ENCODE results near the gene SH3GL1. TPM values are rescaled to one million over a fixed set of nuclear protein-coding genes. Genes with fewer than 3 reads are reported as not detected.
A peak's percentile ranks its signal among the peaks of the same experiment; 100 is the strongest.

Gene SH3GL1
- total and polyA plus RNA-seq, 2 experiments from 2014 or later = 73.1 to 89.5 TPM

DNA sequence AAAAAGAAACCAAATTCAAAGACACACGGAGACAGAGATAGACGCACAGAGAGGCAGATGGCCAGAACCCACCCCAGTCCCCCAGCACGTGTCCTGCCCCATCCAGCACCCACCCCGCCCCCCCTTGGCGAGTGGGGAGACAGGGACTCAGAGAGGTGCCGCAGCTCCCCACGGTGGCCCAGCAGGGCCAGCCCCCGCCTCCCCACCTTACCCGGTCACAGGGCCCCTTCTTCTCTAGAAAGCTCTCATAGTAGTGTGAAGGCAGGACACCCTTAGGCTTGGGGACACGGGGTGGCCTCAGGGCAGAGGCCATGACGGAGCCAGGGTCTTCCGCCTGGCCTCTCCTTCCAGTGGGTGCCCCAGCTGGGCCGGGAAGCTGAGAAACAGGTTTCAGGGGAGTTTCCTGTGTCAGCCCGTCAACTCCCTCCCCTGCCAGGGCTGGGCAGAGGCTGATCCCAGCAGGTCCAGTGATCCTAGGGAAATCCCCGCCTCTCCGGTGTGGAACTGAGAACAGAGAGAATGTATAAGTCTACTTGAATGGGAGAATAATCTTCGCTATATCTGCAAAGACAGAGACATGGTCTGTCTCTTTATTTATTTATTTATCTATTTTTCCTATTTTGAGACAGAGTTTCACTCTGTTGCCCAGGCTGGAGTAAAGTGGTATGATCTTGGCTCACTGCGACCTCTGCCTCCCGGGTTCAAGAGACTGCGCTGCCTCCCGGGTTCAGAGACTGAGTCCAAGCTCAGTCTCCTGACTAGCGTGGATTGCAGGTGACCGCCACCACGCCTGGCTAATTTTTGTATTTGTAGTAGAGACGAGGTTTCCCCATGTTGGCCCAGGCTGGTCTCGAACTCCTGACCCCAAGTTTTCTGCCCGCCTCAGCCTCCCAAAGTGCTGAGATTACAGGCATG is 61.6 kb downstream of the SH3GL1 start, which contains the start of gene STAP2:
Gene STAP2 (minus strand): TSS at position 387 of the 915 bp plus-strand sequence. CDS start 74 bp downstream, at position 313.
- peak within 1 kb of the TSS; percentile 80; the same call in 1 of the 2 replicates for H3K27ac ChIP-seq (ENCODE audit: low read depth)
- peaks cover 13% of the 10 kb centered on the region for H3K4me1 Mint-ChIP-seq
- peak within 1 kb of the TSS; percentile 51 for H3K4me3 ChIP-seq
- H3K27ac Mint-ChIP-seq = peak within 1 kb of the TSS; percentile 40
- peak within 1 kb of the TSS; percentile 93 for H2AFZ ChIP-seq
- peaks cover 19% of the 10 kb centered on the region for H3K36me3 Mint-ChIP-seq (ENCODE audit: low read depth)
- peaks cover 2% of the 10 kb centered on the region for H3K9me3 Mint-ChIP-seq
- H3K4me2 ChIP-seq = peak within 1 kb of the TSS; percentile 75
- 0 out of 2 replicates have a peak, but pooled peaks cover 11% of the 10 kb centered on the region for H3F3A ChIP-seq (replicated peaks; ENCODE audit: low read depth)
- H3K9me2 ChIP-seq (ENCODE audit: insufficient read depth) = 0 out of 2 replicates have a peak, but pooled peaks cover 6% of the 10 kb centered on the region
- no peaks in the 10 kb centered on the region for H4K20me1 ChIP-seq (replicated peaks; ENCODE audit: insufficient read depth)
- peak within 1 kb of the TSS; percentile 72 for H3K4me3 Mint-ChIP-seq
- no peaks in the 10 kb centered on the region for H3K36me3 ChIP-seq (ENCODE audit: insufficient read depth)
- H3K4me1 ChIP-seq (ENCODE audit: insufficient read depth) = peaks cover 6% of the 10 kb centered on the region
- H3K79me2 ChIP-seq (replicated peaks; ENCODE audit: insufficient read depth) = no peaks in the 10 kb centered on the region
- ATAC-seq = peak; percentile 8
- H3K27me3 Mint-ChIP-seq (ENCODE audit: insufficient read depth, low read depth, poor library complexity) = peaks cover 15% of the 10 kb centered on the region
- peaks cover 4% of the 10 kb centered on the region; the same call in 1 of the 2 replicates for H3K27me3 ChIP-seq (ENCODE audit: insufficient read depth)
- TF ChIP-seq, protein P1, sequence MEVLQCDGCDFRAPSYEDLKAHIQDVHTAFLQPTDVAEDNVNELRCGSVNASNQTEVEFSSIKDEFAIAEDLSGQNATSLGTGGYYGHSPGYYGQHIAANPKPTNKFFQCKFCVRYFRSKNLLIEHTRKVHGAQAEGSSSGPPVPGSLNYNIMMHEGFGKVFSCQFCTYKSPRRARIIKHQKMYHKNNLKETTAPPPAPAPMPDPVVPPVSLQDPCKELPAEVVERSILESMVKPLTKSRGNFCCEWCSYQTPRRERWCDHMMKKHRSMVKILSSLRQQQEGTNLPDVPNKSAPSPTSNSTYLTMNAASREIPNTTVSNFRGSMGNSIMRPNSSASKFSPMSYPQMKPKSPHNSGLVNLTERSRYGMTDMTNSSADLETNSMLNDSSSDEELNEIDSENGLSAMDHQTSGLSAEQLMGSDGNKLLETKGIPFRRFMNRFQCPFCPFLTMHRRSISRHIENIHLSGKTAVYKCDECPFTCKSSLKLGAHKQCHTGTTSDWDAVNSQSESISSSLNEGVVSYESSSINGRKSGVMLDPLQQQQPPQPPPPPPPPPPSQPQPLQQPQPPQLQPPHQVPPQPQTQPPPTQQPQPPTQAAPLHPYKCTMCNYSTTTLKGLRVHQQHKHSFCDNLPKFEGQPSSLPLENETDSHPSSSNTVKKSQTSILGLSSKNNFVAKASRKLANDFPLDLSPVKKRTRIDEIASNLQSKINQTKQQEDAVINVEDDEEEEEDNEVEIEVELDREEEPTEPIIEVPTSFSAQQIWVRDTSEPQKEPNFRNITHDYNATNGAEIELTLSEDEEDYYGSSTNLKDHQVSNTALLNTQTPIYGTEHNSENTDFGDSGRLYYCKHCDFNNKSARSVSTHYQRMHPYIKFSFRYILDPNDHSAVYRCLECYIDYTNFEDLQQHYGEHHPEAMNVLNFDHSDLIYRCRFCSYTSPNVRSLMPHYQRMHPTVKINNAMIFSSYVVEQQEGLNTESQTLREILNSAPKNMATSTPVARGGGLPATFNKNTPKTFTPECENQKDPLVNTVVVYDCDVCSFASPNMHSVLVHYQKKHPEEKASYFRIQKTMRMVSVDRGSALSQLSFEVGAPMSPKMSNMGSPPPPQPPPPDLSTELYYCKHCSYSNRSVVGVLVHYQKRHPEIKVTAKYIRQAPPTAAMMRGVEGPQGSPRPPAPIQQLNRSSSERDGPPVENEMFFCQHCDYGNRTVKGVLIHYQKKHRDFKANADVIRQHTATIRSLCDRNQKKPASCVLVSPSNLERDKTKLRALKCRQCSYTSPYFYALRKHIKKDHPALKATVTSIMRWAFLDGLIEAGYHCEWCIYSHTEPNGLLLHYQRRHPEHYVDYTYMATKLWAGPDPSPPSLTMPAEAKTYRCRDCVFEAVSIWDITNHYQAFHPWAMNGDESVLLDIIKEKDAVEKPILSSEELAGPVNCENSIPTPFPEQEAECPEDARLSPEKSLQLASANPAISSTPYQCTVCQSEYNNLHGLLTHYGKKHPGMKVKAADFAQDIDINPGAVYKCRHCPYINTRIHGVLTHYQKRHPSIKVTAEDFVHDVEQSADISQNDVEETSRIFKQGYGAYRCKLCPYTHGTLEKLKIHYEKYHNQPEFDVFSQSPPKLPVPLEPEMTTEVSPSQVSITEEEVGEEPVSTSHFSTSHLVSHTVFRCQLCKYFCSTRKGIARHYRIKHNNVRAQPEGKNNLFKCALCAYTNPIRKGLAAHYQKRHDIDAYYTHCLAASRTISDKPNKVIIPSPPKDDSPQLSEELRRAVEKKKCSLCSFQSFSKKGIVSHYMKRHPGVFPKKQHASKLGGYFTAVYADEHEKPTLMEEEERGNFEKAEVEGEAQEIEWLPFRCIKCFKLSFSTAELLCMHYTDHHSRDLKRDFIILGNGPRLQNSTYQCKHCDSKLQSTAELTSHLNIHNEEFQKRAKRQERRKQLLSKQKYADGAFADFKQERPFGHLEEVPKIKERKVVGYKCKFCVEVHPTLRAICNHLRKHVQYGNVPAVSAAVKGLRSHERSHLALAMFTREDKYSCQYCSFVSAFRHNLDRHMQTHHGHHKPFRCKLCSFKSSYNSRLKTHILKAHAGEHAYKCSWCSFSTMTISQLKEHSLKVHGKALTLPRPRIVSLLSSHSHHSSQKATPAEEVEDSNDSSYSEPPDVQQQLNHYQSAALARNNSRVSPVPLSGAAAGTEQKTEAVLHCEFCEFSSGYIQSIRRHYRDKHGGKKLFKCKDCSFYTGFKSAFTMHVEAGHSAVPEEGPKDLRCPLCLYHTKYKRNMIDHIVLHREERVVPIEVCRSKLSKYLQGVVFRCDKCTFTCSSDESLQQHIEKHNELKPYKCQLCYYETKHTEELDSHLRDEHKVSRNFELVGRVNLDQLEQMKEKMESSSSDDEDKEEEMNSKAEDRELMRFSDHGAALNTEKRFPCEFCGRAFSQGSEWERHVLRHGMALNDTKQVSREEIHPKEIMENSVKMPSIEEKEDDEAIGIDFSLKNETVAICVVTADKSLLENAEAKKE (CRISPR knock-in tag; IDR thresholded peaks at IDR 0.05) = no peak
- TF ChIP-seq EZH2phosphoT487 (IDR thresholded peaks at IDR 0.05; ENCODE audit: unreplicated experiment) = no peak
- no peak for TF ChIP-seq STAT1 (IDR thresholded peaks at IDR 0.05; ENCODE audit: unreplicated experiment)
- no peak for TF ChIP-seq JUNB (IDR thresholded peaks at IDR 0.05; ENCODE audit: unreplicated experiment)
- TF ChIP-seq POLR2AphosphoS5 (IDR thresholded peaks at IDR 0.05; ENCODE audit: low read depth) = no peak
- no peak for TF ChIP-seq EZH2 (IDR thresholded peaks at IDR 0.05; ENCODE audit: low read depth, unreplicated experiment)
- TF ChIP-seq, protein P2, sequence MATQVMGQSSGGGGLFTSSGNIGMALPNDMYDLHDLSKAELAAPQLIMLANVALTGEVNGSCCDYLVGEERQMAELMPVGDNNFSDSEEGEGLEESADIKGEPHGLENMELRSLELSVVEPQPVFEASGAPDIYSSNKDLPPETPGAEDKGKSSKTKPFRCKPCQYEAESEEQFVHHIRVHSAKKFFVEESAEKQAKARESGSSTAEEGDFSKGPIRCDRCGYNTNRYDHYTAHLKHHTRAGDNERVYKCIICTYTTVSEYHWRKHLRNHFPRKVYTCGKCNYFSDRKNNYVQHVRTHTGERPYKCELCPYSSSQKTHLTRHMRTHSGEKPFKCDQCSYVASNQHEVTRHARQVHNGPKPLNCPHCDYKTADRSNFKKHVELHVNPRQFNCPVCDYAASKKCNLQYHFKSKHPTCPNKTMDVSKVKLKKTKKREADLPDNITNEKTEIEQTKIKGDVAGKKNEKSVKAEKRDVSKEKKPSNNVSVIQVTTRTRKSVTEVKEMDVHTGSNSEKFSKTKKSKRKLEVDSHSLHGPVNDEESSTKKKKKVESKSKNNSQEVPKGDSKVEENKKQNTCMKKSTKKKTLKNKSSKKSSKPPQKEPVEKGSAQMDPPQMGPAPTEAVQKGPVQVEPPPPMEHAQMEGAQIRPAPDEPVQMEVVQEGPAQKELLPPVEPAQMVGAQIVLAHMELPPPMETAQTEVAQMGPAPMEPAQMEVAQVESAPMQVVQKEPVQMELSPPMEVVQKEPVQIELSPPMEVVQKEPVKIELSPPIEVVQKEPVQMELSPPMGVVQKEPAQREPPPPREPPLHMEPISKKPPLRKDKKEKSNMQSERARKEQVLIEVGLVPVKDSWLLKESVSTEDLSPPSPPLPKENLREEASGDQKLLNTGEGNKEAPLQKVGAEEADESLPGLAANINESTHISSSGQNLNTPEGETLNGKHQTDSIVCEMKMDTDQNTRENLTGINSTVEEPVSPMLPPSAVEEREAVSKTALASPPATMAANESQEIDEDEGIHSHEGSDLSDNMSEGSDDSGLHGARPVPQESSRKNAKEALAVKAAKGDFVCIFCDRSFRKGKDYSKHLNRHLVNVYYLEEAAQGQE (IDR thresholded peaks at IDR 0.05; ENCODE audit: unreplicated experiment) = no peak
- DNase-seq (ENCODE audit: low spot score) = peak; percentile 80
